Endothelial cell of hepatic sinusoid (primary cell): ENCODE data around the gene FBXL14.

Experiments used
- in situ Hi-C: cut with HindIII; loops from 2 replicates; pipeline ENCODE4 v1.10.0; 2017; ENCODE audit warnings: low sequenced_read_pairs

The FBXL14 gene, protein sequence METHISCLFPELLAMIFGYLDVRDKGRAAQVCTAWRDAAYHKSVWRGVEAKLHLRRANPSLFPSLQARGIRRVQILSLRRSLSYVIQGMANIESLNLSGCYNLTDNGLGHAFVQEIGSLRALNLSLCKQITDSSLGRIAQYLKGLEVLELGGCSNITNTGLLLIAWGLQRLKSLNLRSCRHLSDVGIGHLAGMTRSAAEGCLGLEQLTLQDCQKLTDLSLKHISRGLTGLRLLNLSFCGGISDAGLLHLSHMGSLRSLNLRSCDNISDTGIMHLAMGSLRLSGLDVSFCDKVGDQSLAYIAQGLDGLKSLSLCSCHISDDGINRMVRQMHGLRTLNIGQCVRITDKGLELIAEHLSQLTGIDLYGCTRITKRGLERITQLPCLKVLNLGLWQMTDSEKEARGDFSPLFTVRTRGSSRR

DNA sequence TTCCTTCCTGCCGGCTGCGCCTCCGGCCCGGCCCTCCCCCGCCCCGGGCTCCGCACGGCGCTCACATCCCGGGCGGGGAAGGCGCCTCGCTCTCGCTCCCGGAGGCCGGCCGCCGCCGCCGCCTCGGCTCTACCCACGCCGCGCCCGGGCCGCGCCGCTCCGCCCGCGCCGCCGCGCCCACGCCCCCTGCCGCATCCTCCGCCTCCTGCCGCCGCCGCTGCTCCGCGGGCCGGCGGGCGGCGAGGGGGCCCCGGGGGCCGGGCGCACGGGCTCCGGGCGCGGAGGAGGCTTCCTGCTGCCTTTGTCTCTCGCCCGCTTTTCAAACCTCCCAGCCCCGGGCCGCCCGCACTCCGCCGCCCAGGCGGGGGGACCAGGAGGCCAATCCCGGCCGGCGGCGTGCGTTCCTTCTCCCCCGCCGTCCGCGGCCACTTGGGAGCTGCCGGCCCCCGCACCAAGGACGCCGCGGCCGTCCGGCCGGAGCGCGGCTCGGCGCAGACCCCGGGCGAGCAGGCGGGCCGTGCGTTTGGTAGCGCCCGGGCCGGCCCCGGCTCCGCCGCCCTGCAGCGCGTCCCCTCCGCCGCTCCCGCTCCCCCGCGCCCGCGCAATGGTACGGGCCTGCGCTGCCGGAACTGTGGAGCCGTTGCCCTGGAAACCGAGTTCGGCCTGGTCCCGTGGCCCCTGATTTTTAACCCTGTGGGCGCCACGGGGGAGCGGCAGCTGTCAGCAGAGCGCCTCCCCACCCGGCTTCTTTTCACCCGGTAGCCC is at the start of gene FBXL14:
TSS of gene FBXL14 (minus strand) at position 321 of the 765 bp plus-strand sequence. CDS start 515 bp downstream, outside the sequence.
- in situ Hi-C loops: no loop called here

DNA sequence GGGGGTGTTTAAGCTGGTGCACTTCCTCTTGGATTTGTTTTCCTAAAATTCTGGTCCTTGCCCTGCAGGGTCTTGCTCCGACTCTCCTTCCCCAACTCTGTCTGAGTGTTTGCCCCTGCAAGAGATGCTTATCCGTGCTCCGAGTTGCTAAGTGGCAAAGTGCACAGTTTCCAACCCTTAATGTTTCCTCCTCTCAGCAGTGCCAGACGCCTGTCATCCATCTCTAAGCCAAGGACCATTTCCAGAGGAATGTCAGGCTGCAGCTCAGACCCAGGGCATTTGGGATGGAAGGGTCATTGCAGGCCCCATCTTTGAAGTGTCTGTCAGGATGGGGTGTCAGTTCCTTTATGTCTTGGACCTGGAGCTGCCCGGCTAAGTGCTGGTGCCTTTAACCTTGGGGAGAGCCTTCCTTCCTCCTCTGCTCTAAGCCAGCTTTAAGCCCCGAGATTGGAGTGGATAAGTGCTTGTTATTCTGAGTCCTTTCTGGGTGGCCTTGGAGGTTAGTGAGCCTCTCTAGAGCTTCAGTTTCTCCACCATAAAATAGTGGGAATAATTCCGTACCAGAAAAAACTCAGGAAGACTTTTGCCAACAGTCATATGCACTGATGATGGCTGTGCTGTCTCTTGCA is 49.6 kb upstream of the FBXL14 start:
- in situ Hi-C loops: no loop called here

DNA sequence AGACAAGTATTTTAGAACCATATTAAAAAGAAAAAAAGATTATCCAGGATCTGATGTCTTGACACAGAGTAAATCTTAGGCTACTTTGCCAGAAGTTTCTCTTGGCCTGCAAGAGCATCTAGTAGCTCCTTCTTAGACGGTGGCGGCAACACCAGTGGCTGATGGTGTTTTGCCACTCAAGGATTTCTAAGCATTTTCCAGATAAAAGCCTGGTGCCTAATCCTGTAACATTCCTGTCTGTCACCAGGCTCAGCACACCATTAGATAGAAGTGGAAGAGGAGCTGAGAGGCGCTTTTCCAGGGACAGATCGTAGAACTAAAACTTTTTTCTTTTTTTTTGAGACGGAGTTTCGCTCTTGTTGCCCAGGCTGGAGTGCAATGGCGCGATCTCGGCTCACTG is 48.7 kb upstream of the FBXL14 start:
- in situ Hi-C loops: no loop called here

DNA sequence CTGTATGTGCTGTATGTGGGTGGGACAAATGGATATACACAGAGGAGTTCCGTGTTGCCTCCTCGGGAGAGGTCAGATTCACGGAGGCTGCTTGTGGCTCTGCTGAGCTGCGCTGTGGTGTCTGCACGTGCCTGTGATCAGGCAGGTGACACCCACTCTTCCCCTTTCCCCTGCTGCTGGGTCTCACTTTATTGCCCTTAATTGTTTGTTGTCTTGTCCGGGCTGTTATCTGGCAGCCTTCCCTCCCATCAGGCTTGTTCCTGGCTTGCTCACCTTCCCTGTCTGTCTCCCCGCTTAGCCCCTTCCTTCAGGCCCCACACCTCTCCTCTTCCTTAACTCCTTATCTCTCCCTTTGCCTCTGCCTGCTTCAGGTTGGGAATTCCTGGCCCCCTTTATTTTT is 48.1 kb upstream of the FBXL14 start:
- in situ Hi-C loops: no loop called here

DNA sequence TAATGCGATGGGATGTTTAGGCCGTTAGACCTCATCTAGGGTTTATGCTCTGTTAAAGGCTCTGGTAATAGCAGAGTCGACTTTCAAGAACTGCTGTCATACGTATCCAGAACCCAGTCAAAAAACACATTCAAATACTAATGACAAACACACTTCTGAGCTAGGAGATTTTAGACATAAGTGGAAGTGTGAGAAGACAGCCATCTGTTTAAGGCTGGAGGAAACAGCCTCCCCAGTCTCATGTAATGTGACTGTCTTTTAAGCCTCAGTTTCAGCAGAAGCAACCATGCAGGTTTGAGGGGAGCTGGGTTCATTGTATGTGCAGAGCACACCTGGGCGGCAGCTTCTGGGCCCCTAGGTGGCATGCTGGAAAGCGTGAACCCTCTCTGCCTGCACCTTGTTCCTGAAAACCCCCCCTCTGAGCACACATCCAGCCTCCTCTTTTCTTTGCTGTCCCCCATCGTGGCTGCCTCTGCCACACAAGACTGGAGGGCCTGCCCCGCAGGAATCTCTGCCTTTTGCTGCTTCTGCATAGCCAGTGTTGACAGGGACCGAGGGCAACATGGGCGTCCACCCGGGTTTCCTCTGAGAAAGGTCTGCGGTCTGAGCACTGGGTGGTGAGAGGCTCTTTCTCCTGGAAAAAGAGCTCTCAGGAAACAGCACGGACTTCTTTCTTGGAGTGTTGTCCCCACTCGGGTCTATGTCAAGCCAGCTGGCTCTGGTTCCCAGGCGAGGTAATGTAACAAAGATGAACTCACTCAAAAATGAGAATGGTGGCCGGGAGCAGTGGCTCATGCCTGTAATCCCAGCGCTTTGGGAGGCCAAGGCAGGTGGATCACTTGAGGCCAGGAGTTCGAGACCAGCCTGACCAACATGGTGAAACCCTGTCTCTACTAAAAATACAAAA is 46.2 kb upstream of the FBXL14 start:
- in situ Hi-C loops: no loop called here

DNA sequence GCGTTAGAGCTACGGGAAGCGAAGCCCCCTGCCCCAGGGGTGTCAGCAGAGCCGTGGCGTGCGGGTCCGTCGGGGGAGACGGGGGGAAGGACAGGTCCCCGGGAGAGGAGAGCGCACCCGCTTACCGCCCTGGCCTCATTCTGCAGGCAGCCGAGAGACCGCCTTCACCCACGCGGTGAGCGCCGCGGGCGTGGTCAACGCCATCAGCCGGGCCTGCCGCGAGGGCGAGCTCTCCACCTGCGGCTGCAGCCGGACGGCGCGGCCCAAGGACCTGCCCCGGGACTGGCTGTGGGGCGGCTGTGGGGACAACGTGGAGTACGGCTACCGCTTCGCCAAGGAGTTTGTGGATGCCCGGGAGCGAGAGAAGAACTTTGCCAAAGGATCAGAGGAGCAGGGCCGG is 45.2 kb upstream of the FBXL14 start:
- in situ Hi-C loops: no loop called here

DNA sequence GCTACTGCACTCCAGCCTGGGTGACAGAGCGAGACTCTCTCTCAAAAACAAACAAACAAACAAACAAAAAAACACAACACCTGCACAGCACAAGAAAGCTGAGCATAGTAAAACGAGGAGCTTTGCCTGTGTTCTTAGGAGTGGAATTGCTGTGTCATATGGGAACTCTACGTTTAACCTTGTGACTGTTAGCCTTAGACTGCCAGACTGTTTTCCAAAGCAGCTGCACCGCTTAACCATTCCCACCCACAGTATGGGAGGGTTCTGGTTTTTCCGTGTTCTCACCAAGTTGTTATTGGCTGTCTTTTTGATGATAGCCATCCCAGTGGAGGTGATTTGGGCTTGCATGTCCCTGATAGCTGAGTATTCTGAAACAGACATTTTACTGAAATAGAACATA is 43.8 kb upstream of the FBXL14 start:
- in situ Hi-C loops: no loop called here

DNA sequence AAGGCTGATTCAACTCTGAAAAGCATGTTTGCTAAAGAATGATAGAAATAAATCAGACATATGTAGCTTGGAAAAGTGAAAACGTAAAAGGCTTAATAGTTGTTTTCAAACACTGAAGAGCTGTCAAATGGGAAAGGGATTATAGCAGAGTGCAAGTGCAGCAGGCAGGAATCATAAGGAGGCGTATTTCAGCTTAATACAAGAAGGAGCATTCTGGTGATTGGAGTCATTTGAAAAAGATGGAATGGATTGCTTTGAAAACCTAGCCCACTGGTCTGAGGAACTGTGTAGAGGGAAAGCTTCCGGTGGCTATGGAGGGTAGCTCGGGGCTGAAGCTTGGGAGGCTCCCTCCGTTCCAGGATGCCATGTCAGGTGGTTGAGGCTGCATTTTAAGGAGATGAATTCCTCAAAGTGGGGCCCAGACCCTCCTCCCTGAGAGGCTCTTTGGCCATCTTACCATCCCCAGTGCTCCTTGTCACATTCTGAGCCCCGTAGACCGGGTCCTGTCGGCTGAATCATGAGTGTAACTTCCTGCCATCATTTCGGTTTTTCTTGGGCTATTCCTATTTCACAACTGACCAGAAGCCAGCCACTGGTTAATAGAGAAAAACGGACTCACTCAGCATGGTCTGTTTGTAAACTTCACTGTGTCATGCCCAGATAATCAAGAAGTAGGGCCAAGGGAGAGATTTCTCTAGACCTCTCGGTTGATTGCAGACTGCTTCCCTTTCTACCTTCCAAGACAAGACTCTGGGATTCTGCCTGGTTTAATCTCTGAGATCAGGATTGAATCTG is 41.1 kb upstream of the FBXL14 start:
- in situ Hi-C loops: no loop called here

DNA sequence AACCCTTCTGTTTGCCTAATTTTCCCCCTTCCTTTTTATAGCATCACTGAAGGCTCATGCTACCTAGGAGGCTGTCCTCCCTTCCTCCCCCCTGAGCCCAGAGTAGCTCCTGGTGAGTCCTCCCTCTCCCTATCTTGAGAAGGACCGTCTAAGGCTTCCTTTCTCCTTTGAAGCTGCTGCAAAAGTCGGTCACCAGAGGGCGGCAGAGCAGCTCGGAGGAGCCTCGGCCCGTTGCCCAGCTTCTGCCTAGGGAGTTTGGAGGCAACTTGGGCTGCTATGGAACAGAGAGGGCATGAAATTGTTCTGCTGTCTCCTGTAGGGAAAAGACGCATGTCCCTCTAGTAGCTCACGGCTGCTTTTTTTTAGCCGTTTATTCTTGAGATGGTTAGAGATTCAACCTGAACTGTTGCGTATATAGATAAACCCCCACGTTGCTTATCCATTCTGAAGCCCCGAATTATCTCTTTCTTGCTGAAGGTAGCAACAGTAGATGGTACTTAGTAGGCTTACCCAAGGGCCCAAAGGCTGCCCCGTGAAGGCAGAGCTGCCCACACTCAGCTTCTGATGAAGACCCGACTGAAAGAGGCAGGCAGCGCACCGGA is 40.3 kb upstream of the FBXL14 start:
- in situ Hi-C loops: no loop called here

DNA sequence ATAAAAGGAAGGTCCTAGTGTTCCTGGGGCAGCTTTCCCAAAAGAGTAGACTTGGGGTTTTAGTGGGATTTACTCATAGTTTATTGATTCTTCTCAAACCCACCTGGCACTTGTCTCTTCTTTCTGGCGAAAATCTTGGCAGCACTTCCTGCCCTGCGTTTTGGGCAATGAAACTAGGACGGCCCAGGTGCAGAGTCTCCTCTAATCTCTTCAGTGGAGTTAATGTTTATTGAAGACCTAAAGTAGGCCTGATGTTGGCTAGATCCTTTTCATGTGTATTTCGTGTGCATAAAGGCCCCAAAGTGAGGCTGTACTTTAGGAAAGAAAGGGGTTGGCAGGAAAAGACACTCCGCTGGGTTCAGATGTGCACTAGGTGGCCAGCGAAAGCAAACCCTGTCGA is 39.8 kb upstream of the FBXL14 start:
- in situ Hi-C loops: no loop called here

DNA sequence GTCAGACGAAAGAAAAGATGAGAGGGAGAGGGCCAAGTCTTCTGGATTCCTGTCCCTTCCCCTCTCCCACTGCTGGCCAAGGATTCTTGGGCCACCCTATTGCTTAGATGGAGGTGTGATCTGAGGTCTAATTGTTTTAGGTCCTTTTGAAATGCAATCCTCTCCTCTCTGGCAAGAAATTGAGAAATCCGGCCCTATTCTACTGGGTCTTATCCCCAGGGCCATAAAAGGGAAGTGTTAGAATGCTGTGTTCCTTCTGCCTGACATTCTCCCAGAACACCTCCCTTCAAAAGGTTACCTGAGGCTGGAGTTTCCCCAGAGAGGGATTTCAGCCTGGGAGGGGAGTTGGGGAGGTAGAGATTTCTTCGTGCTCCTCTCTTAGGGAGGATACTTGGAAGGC is 39.1 kb upstream of the FBXL14 start:
- in situ Hi-C loops: no loop called here

DNA sequence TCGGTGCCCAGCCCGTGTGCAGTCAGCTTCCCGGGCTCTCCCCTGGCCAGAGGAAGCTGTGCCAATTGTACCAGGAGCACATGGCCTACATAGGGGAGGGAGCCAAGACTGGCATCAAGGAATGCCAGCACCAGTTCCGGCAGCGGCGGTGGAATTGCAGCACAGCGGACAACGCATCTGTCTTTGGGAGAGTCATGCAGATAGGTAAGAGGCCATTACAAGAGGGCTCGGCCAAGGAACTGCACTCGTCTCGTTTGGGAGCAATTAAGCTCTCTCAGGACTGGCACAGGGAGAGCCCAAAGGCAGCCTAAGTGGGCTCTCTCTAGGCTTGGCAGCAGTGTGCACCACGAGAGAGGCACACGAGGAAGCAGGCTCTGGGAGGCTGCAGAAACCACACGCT is 38.3 kb upstream of the FBXL14 start:
- in situ Hi-C loops: no loop called here

DNA sequence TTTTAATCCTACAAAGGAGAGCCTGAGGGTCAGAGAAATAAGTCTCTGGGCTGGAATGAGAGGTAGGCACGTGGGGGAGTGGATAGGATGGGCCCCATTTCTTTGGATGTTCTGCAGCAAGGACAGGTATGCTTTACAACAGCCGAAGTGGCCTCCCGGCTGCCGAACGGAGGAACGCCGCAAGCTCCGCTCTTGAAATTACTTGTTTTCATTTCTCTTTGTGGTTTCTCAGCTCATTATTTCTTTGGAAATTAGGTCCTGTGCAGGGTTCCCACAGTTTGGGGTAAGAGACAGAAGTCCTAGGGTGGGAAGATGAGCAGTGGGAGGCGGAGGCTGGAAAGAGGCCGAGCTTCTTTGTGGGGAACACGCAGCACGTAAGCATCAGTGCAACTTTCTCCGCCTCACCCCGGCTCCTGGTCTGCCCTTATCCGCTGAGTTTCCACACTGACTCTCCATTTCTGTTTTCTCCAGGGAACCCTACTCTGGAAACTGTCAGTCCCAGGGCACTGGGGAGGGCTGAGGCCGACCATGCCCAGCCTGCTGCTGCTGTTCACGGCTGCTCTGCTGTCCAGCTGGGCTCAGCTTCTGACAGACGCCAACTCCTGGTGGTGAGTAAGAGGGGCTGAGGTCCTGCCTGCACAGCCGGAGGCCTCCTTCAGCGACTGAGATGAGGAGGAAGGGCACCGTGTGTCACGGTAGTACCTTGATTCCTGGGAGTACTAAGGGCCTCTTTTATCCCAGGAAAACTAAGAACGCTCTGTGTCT is 36.6 kb upstream of the FBXL14 start:
- in situ Hi-C loops: no loop called here

DNA sequence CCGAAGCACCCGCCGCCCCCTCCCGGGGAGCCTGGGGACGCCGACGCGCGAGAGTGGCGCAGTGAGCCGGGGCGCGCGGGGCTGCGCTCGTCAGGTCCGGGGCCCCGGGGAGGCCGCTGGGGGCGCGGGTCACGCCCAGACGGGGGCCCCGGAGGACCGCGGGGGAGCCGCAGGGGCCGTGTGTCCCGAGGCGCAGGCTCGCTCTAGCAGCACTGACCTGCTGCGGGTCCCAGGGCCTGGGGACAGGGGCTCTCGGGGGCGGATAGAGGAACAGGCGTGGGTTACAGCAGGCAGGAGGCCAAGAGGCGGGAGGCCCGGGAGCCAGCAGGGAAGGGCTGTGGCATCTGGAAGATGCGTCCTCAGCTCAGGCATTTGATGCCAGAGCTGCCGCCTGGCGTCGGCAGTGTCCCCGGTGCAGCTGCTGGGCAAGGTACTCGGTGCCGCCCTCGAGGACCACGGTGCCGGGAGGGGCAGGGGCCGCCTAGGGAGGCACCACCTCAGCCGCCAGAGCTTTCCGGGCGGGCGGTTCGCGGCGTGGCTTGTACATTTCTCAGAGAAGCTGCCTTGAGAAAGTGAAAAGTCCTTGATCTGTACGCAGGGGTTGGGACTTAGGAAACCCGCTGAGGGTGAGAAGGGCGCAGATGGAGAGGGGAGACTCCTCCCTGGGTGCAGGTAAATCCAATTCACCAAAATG is 35.9 kb upstream of the FBXL14 start:
- in situ Hi-C loops: no loop called here

DNA sequence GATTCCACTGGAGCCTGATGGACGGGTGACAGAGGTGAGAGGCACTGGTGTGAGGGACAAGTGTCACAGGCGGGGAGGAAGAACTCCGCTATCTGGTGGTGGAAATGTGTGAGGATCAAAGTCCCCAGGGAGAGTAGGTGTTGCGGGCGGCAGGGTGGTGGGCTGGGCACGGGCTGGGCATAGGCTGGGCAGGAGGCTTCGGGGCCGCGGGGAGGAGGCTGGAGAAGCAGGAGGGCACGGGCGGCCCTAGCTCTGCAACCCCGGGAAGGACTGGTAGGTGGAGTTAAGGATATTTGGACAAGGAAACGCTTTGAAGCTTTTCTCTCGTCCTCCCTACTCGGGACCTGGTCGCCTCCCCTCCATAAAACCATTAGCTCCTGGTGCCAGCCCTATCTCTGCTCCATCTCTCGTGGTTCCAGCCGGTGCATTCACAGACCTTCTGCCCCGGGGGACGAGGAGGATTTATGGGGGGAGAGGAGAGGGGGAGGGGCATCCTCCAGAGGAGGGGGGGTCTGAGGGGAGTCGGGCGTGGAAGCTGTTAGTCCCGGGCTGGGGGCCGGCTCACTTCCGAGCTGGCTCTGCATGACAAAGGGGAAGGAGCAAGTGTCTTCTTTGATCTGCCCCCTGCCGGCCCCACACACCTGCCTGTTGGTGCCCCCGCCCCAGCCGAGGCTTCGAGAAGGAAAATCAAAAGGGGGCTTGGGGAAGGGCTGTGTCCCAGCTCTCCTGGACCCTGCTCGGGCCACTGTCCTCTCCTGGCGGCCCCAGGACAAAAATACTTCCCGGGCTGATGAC is 35.2 kb upstream of the FBXL14 start:
- in situ Hi-C loops: no loop called here

DNA sequence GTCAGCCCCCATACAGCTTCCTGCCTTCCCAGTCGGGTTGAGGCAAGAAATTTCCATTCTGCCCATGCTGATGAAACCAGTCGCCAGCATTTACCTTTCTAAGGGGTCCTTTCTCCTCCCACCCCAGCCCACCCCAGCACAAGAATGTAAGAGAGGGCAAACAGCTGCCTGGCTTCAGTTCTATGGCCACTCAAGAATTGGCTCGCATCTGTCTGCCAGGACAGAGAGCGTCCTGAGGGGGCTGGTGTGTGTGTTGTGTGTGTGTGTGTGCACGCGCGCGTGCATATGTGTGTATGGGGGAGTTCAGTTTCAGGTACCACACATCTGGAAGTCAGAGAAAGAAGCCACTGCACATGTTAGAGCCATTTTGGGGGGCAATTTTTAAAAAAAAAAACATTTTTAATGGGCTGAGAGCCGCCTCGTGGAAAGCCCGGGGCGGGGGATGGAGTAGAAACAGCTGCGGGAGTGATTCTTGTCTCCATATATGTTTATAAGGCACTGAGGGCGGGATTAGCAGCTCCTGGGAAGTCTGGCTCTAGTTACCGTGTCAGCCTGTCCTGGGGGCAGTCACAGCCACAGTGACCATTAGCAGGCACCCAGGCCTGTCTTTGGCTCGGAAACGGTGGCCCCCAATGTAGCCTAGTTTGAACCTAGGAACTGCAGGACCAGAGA is 34.4 kb upstream of the FBXL14 start, which contains the start of gene WNT5B:
TSS of gene WNT5B (plus strand) at position 566 of the 672 bp plus-strand sequence. CDS start 2,124 bp downstream, outside the sequence.
- in situ Hi-C loops: no loop called here

DNA sequence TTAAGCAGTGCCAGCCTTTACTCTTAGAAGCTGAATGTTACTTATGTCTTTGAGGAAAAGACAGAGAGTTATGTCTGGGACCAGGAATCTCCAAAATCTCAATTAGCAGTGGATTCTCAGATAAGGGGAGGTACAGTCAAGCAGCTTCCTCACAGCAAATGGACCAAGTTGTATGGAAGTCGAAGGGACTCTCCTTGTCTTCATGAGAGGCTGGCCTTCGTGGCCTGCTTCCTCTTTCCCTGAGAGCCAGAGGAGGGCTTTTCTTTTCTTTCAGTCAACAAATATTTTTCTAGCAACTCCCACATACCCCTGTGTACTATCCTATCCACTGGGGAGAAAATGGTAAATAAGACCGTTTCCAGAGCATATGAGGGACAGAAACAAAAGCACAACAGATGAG is 28.0 kb upstream of the FBXL14 start:
- in situ Hi-C loops: no loop called here
